H9 (cell line): Measurements from ENCODE around the gene GATAD2B. TPM values are rescaled to one million over a fixed set of nuclear protein-coding genes. Genes with fewer than 3 reads are reported as not detected.

Experiments
- DNase-seq: peaks from one replicate; pipeline ENCODE4 v3.0.0-alpha.2; 2017
- H2AFZ ChIP-seq: one replicate; pipeline ENCODE4 v1.6.1; 2013; ENCODE audit warnings: mild to moderate bottlenecking, low read length, control low read depth, moderate library complexity
- H2AK5ac ChIP-seq: 2 replicates; pipeline ENCODE4 v1.6.1; 2013; ENCODE audit warnings: low read length, control low read depth, mixed read lengths; ENCODE audit not compliant: insufficient read length
- H2BK120ac ChIP-seq: one replicate; pipeline ENCODE4 v1.6.1; 2013; ENCODE audit warnings: low read depth, mild to moderate bottlenecking, low read length, control low read depth, inconsistent platforms; ENCODE audit not compliant: poor library complexity, severe bottlenecking
- H2BK12ac ChIP-seq: 2 replicates; pipeline ENCODE4 v1.6.1; 2013; ENCODE audit warnings: low read length, control low read depth, mixed read lengths, low read depth; ENCODE audit not compliant: insufficient read length
- H2BK15ac ChIP-seq: 2 replicates; pipeline ENCODE4 v1.6.1; 2013; ENCODE audit warnings: low read depth, low read length, control low read depth
- H2BK20ac ChIP-seq: one replicate; pipeline ENCODE4 v1.6.1; 2013; ENCODE audit warnings: low read depth, mild to moderate bottlenecking, low read length, control low read depth, inconsistent platforms; ENCODE audit not compliant: poor library complexity, severe bottlenecking
- H2BK5ac ChIP-seq: 2 replicates; pipeline ENCODE4 v1.6.1; 2013; ENCODE audit warnings: low read length, control low read depth, mixed read lengths; ENCODE audit not compliant: insufficient read length
- H3K14ac ChIP-seq: 2 replicates; pipeline ENCODE4 v1.6.1; 2013; ENCODE audit warnings: low read length, control low read depth; ENCODE audit not compliant: insufficient read depth
- H3K18ac ChIP-seq: 2 replicates; pipeline ENCODE4 v1.6.1; 2013; ENCODE audit warnings: low read depth, mild to moderate bottlenecking, mixed read lengths, low read length, control low read depth; ENCODE audit not compliant: insufficient read length
- H3K23ac ChIP-seq: 2 replicates; pipeline ENCODE4 v1.6.1; 2013; ENCODE audit warnings: low read length, control low read depth, mixed read lengths, low read depth; ENCODE audit not compliant: insufficient read length
- H3K23me2 ChIP-seq: 2 replicates; pipeline ENCODE4 v1.6.1; 2013; ENCODE audit warnings: low read depth, mild to moderate bottlenecking, mixed read lengths, low read length, control low read depth; ENCODE audit not compliant: insufficient read length, poor library complexity, severe bottlenecking
- H3K27ac ChIP-seq: 2 replicates; pipeline ENCODE4 v1.5.1; 2013; ENCODE audit warnings: low read length, control low read depth, mixed read lengths, low read depth; ENCODE audit not compliant: insufficient read length
- H3K27me3 ChIP-seq: 2 replicates; pipeline ENCODE4 v1.6.1; 2013; ENCODE audit warnings: low read length, control low read depth, inconsistent platforms; ENCODE audit not compliant: insufficient read depth
- H3K4ac ChIP-seq: 2 replicates; pipeline ENCODE4 v1.6.1; 2013; ENCODE audit warnings: low read depth, mild to moderate bottlenecking, control low read depth, inconsistent platforms, low read length, moderate library complexity
- H3K4me1 ChIP-seq: 2 replicates; pipeline ENCODE4 v1.6.1; 2013; ENCODE audit warnings: low read length, control low read depth, inconsistent platforms; ENCODE audit not compliant: insufficient read depth
- H3K4me2 ChIP-seq: 2 replicates; pipeline ENCODE4 v1.6.1; 2013; ENCODE audit warnings: low read length, control low read depth, mixed read lengths; ENCODE audit not compliant: insufficient read length, insufficient read depth
- H3K56ac ChIP-seq: 2 replicates; pipeline ENCODE4 v1.6.1; 2013; ENCODE audit warnings: low read depth, mild to moderate bottlenecking, mixed read lengths, low read length, control low read depth; ENCODE audit not compliant: insufficient read length
- H3K79me1 ChIP-seq: 2 replicates; pipeline ENCODE4 v1.6.1; 2013; ENCODE audit warnings: low read depth, mild to moderate bottlenecking, moderate library complexity, low read length, control low read depth, inconsistent platforms; ENCODE audit not compliant: insufficient read depth, poor library complexity, severe bottlenecking
- H3K79me2 ChIP-seq: 2 replicates; pipeline ENCODE4 v1.6.1; 2013; ENCODE audit warnings: low read length, control low read depth, inconsistent platforms; ENCODE audit not compliant: insufficient read depth
- H3K9ac ChIP-seq: 2 replicates; pipeline ENCODE4 v1.6.1; 2013; ENCODE audit warnings: low read length, control low read depth, mixed read lengths; ENCODE audit not compliant: insufficient read length; ENCODE audit errors: extremely low read depth
- H3K9me3 ChIP-seq: one replicate; pipeline ENCODE4 v1.6.1; 2013; ENCODE audit warnings: low read depth, low read length, inconsistent platforms; ENCODE audit not compliant: control insufficient read depth
- H3T11ph ChIP-seq: one replicate; pipeline ENCODE4 v1.6.1; 2013; ENCODE audit warnings: mild to moderate bottlenecking, low read length, control low read depth, inconsistent platforms
- H4K20me1 ChIP-seq: one replicate; pipeline ENCODE4 v1.6.1; 2013; ENCODE audit not compliant: control insufficient read depth, insufficient read length, insufficient read depth
- H4K5ac ChIP-seq: 2 replicates; pipeline ENCODE4 v1.6.1; 2013; ENCODE audit warnings: low read depth, mild to moderate bottlenecking, mixed read lengths, low read length, control low read depth; ENCODE audit not compliant: insufficient read length
- H4K8ac ChIP-seq: replicated peaks from 2 replicates; pipeline ENCODE4 v1.6.1; 2013; ENCODE audit warnings: low read length, control low read depth, mixed read lengths, low read depth; ENCODE audit not compliant: insufficient read length
- H4K91ac ChIP-seq: 2 replicates; pipeline ENCODE4 v1.6.1; 2013; ENCODE audit warnings: low read depth, mild to moderate bottlenecking, moderate library complexity, mixed read lengths, low read length, control low read depth; ENCODE audit not compliant: insufficient read length
- H3K27ac Mint-ChIP-seq, 3 experiments: 2 replicates in 2 of 3; 3 replicates in 1 of 3; pipeline ENCODE4 v1.8.0; 2020 to 2021; ENCODE audit warnings: mixed read lengths in 3 of 3, mild to moderate bottlenecking in 1 of 3, moderate library complexity in 1 of 3
- H3K27me3 Mint-ChIP-seq: 2 replicates; pipeline ENCODE4 v1.8.0; 2021; ENCODE audit warnings: low read depth, mild to moderate bottlenecking, moderate library complexity, mixed read lengths
- H3K36me3 Mint-ChIP-seq, 3 experiments: 2 replicates in 2 of 3; 3 replicates in 1 of 3; pipeline ENCODE4 v1.8.0; 2020 to 2021; ENCODE audit warnings: low read depth in 3 of 3, mixed read lengths in 3 of 3; ENCODE audit not compliant: insufficient read depth in 1 of 3
- H3K4me1 Mint-ChIP-seq, 2 experiments: 2 replicates each; pipeline ENCODE4 v1.8.0; 2020; ENCODE audit warnings: mixed read lengths in 2 of 2
- H3K4me3 Mint-ChIP-seq, 2 experiments: 2 replicates in 1 of 2; 3 replicates in 1 of 2; pipeline ENCODE4 v1.8.0; 2020 to 2021; ENCODE audit warnings: mild to moderate bottlenecking in 2 of 2, mixed read lengths in 2 of 2, moderate library complexity in 1 of 2
- H3K9me3 Mint-ChIP-seq, 2 experiments: 2 replicates in 1 of 2; 3 replicates in 1 of 2; pipeline ENCODE4 v1.8.0; 2020; ENCODE audit warnings: mild to moderate bottlenecking in 2 of 2, mixed read lengths in 2 of 2, moderate library complexity in 1 of 2
- WGBS: extraction: QIAGEN DNeasy Blood & Tissue Kit; methylation state at CpG from one replicate; pipeline ENCODE4 v1.1.7; 2013; ENCODE audit warnings: missing lambda C conversion rate, low lambda C conversion rate, mixed read lengths; ENCODE audit not compliant: insufficient read length; ENCODE audit errors: extremely low coverage; 5-methylcytosine and 5-hydroxymethylcytosine counted together
- total RNA-seq: library from RNA; stranded (reverse); gene quantifications from 2 replicates; pipeline ENCODE4 v1.2.1, GENCODE V29; 2021
- TF ChIP-seq, protein P1 (sequence below): fragments of 200-600 bp; sonication (generic); conservative IDR thresholded peaks from 3 replicates; pipeline ENCODE4 v1.8.0; 2021; ENCODE audit warnings: antibody characterized with exemption, mild to moderate bottlenecking

The GATAD2B gene
- total RNA-seq, 1 experiment from 2014 or later = 44.1 TPM

DNA sequence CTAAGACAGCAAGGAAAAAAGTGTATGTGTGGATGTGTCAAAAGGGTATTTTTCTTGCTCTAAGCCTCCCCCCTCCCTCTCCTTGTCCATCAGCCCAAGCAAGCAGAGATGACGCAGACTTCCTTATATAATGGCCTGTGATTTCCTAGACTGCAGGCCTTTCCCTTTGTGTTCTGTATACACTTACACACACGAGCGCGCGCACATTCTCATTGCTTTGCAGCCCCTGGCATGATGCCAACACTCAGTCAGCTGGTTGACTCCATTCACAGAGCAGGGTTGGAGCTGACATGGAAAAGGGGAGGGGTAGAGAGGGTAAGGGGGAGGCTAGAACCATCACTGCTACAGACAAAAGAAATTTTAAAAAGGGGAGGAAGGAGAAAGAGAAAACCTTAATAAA, 41.8 kb downstream of the GATAD2B start:
- no peaks in the 10 kb centered on the region for H3K27me3 Mint-ChIP-seq
- DNase-seq = no peak
- Histone ChIP-seq H3K79me1 (peaks cover 3% of the 10 kb centered on the region), H3K27me3 (no peaks in the 10 kb centered on the region), H3K4me1 (no peaks in the 10 kb centered on the region), H3K27ac (no peak overlapping the region), H3K4me2 (no peak overlapping the region), H4K20me1 (no peaks in the 10 kb centered on the region), H3K9me3 (no peaks in the 10 kb centered on the region), H3K9ac (no peak overlapping the region), H2AFZ (no peak overlapping the region), H4K91ac (no peak overlapping the region), H2AK5ac (no peak overlapping the region), H3K23ac (no peak overlapping the region), H2BK12ac (no peak overlapping the region), H3K14ac (no peak overlapping the region), H4K8ac (no peak overlapping the region), H2BK20ac (no peak overlapping the region), H3K56ac (no peak overlapping the region), H3K4ac (no peak overlapping the region), H3K23me2 (no peaks in the 10 kb centered on the region), H2BK120ac (no peak overlapping the region), H3K18ac (no peak overlapping the region), H4K5ac (no peak overlapping the region), H3T11ph (no peak overlapping the region), H3K79me2 (peaks cover 6% of the 10 kb centered on the region; the same call in 1 of the 2 replicates), H2BK15ac (no peak overlapping the region), H2BK5ac (no peak overlapping the region)
- WGBS = no CpG with 5 or more reads among the region's 5 CpGs
- H3K9me3 Mint-ChIP-seq = no peaks in the 10 kb centered on the region
- H3K36me3 Mint-ChIP-seq = peaks cover 1 to 4% (median 2%) of the 10 kb centered on the region in 3 experiments; a peak in 3 of 7 replicates
- H3K4me1 Mint-ChIP-seq = peaks cover 0 to 3% of the 10 kb centered on the region in 2 experiments; a peak in 3 of 4 replicates
- TF ChIP-seq, protein P1, sequence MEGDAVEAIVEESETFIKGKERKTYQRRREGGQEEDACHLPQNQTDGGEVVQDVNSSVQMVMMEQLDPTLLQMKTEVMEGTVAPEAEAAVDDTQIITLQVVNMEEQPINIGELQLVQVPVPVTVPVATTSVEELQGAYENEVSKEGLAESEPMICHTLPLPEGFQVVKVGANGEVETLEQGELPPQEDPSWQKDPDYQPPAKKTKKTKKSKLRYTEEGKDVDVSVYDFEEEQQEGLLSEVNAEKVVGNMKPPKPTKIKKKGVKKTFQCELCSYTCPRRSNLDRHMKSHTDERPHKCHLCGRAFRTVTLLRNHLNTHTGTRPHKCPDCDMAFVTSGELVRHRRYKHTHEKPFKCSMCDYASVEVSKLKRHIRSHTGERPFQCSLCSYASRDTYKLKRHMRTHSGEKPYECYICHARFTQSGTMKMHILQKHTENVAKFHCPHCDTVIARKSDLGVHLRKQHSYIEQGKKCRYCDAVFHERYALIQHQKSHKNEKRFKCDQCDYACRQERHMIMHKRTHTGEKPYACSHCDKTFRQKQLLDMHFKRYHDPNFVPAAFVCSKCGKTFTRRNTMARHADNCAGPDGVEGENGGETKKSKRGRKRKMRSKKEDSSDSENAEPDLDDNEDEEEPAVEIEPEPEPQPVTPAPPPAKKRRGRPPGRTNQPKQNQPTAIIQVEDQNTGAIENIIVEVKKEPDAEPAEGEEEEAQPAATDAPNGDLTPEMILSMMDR = no peak
- H3K4me3 Mint-ChIP-seq = no peak overlapping the region
- no peak overlapping the region for H3K27ac Mint-ChIP-seq
